ENCODE measurements around the gene SLC25A22. TPM values are rescaled to one million over a fixed set of nuclear protein-coding genes. Genes with fewer than 3 reads are reported as not detected.

The SLC25A22 gene
- total RNA-seq, result 19.0 and 21.6 TPM in 2 replicates

DNA sequence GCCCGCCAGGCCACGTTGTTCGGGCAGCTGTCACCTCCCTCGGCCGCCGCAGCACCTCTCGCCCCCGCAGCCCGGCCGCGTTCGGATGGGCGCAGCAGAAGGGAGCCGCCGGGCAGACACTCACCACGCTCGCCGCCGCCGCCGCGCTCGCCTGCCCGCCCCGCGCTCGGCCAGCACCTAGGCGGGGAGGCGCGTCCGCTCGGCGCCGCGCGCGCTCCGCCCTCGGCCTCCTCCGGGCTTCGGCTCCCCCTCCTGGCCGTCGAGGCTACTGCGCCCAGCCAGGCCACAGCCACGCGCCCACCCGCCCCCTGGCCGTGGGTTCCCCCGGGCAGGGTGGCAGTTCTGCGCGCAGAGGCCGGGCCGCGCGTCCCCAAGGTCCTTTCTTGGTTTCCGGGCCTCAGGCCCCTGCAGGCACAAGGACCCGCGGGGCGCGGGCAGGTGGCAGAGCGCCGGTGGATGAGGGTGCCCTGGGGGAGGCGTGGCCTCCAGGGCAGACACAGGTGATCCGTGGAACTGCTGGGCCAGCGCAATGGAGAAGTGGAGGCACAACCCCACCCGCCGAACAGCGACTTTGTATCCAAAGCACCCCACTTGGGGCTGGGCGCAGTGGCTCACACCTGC lies at the start of gene SLC25A22:
Gene SLC25A22 (minus strand): TSS at position 189 of the 621 bp plus-strand sequence. CDS start 3,275 bp downstream, outside the sequence.

GRCh38 chr11:842370-843002 lies 44.4 kb upstream of the SLC25A22 start, which contains the start of the genes POLR2L and TSPAN4:
POLR2L (minus strand) TSS chr11:842529; CDS start chr11:842508, 21 bp downstream.
TSPAN4 (plus strand) TSS chr11:842852; CDS start chr11:850305, 7,453 bp downstream.

GRCh38 chr11:832529-833113 lies 34.5 kb upstream of the SLC25A22 start, which contains the start of gene CD151:
CD151 (plus strand) TSS chr11:832952; CDS start chr11:836070, 3,118 bp downstream.

GRCh38 chr11:827897-828192 lies 29.8 kb upstream of the SLC25A22 start, which contains the start of gene CRACR2B:
CRACR2B (plus strand) TSS chr11:827919; CDS start chr11:828608, 689 bp downstream.

GRCh38 chr11:818396-819128 lies 20.5 kb upstream of the SLC25A22 start, which contains the start of gene PNPLA2:
PNPLA2 (plus strand) TSS chr11:818914; CDS start chr11:819719, 805 bp downstream.

GRCh38 chr11:809287-810039 lies 11.4 kb upstream of the SLC25A22 start, which contains the start of gene RPLP2:
RPLP2 (plus strand) TSS chr11:809967; CDS start chr11:810235, 268 bp downstream.

GRCh38 chr11:789943-790342 lies 8.1 kb downstream of the SLC25A22 start, which contains the start of gene CEND1:
CEND1 (minus strand) TSS chr11:790090; CDS start chr11:788576, 1,514 bp downstream.

DNA sequence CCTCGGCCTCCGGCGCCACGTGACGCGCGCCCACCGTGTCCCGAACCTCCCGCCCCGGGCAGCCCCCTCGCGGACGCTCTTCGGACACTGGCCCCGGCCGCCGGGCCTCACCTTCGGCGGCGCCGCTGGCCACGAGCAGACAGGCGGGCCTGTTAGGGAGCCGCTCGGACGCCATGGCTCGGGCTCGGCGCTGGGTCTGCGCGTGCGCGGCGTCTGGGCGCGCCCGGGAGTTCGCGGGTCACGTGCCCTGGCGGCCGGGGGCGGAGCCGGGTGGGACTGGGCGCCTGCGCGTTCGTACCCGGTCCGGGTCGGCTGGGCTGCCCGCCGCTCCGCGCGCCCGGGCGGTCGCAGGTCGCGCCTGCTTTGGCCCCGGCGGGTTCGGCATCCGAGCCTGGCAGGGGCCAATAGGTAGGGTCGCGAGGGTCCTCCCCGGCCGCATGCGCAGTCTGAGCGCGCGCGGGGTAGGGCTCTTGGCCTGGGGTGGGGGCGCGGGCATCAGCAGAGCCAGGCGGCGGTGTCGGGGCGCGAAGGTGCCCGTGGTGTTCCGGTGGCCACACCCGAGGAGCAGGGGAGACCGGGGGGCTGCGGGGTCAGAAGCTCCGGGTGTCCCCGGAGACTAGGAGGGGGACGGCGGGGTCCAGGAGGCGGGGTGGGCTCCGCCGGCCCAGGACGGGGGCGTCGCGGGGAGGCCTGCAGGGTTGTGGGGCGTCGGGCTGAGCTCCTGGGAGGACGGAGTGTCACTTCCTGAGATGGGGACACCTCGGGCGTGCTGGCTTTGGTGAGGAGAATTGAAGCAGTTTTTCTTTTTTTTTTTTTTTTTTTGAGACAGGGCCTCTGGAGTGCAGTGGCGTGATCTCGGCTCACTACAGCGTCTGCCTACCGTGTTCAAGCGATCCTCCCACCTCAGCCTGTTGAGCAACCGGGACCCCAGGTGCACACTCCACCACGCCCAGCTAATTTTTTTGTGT lies 20.5 kb downstream of the SLC25A22 start, which contains the start of gene GATD1:
Gene GATD1 (minus strand): TSS at position 200 of the 968 bp plus-strand sequence. CDS start 25 bp downstream, at position 175.

DNA sequence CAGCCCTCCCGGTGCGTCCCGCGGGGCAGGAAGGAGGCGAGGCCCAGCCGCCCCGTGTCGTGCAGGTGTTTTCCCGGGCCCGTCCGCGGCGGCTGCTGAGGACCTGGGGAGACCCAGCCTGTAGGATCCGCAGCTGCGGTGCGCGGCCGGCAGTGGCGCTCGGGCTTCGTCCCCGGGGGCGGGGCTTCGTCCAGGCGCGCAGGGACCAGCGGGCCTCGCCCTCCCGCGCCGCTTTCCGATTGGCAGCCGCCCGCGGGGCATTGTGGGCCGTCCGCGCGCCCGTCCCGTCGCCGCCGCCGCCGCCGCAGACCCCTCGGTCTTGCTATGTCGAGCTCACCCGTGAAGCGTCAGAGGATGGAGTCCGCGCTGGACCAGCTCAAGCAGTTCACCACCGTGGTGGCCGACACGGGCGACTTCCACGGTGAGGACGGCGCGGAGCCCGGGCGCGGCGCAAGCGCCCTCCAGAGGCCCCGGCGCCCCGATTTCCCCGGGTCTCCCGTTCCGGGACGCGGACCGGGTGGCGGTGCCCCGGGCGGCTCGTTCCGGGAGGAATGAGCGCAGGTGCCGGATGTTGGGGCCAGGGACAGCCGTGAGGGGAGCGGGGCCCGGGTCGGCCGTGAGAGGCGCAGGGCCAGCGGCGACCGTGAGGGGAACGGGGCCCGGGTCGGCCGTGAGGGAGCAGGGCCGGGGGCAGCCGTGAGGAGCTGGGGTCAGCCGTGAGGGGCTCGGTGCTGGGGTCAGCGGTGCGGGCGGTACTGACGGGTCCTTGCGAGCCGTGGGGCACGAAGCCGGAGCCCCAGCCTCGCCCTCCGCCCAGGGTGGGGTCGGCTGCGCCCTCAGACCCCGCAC lies 50.7 kb downstream of the SLC25A22 start, which contains the start of gene TALDO1:
Gene TALDO1 (plus strand): TSS at position 307 of the 849 bp plus-strand sequence. CDS start 18 bp downstream, at position 325.

Other genes with a start within 250 kb of the SLC25A22 start
- gene LMNTD2, start 237.5 kb downstream of the SLC25A22 start, total RNA-seq, result 0.23 and 3.0 TPM in 2 replicates
- 47.2 and 60.8 TPM in 2 replicates for gene RASSF7, start 237.3 kb downstream of the SLC25A22 start, total RNA-seq
- gene PHRF1, start 221.8 kb downstream of the SLC25A22 start, total RNA-seq, result 13.8 and 21.4 TPM in 2 replicates
- 8.0 and 15.8 TPM in 2 replicates for gene IRF7, start 182.3 kb downstream of the SLC25A22 start, total RNA-seq
- not detected in 2 replicates for gene CDHR5, start 173.3 kb downstream of the SLC25A22 start, total RNA-seq
- gene SCT, start 171.1 kb downstream of the SLC25A22 start, total RNA-seq, result not detected in 2 replicates
- gene DRD4, start 161.0 kb downstream of the SLC25A22 start, total RNA-seq, result not detected in 2 replicates
- 16.0 and 25.5 TPM in 2 replicates for gene DEAF1, start 103.1 kb downstream of the SLC25A22 start, total RNA-seq
- gene TMEM80, start 102.5 kb downstream of the SLC25A22 start, total RNA-seq, result 23.7 and 40.1 TPM in 2 replicates
- gene EPS8L2, start 92.0 kb downstream of the SLC25A22 start, total RNA-seq, result 92.0 and 124 TPM in 2 replicates
- 212 and 214 TPM in 2 replicates for gene TALDO1, start 50.8 kb downstream of the SLC25A22 start, total RNA-seq
- gene GATD1, start 20.8 kb downstream of the SLC25A22 start, total RNA-seq, result 23.1 and 25.0 TPM in 2 replicates
- not detected in 2 replicates for gene CEND1, start 8.2 kb downstream of the SLC25A22 start, total RNA-seq
- gene PIDD1, start 7.0 kb upstream of the SLC25A22 start, total RNA-seq, result 10.0 and 16.2 TPM in 2 replicates
- gene RPLP2, start 11.7 kb upstream of the SLC25A22 start, total RNA-seq, result 674 and 1,062 TPM in 2 replicates
- 7.1 and 11.9 TPM in 2 replicates for gene PNPLA2, start 20.6 kb upstream of the SLC25A22 start, total RNA-seq
- 0.68 and 1.0 TPM in 2 replicates for gene CRACR2B, start 29.6 kb upstream of the SLC25A22 start, total RNA-seq
- 490 and 530 TPM in 2 replicates for gene CD151, start 34.7 kb upstream of the SLC25A22 start, total RNA-seq
- gene POLR2L, start 44.2 kb upstream of the SLC25A22 start, total RNA-seq, result 124 and 148 TPM in 2 replicates
- gene TSPAN4, start 44.6 kb upstream of the SLC25A22 start, total RNA-seq, result 173 and 207 TPM in 2 replicates
- 70.0 and 75.8 TPM in 2 replicates for gene CHID1, start 112.5 kb upstream of the SLC25A22 start, total RNA-seq
- gene AP2A2, start 127.6 kb upstream of the SLC25A22 start, total RNA-seq, result 35.6 and 56.2 TPM in 2 replicates
- gene MUC6, start 238.4 kb upstream of the SLC25A22 start, total RNA-seq, result not detected in 2 replicates